HepG2 (cell line): ENCODE data around the gene PSMB8. TPM values are rescaled to one million over a fixed set of nuclear protein-coding genes. Genes with fewer than 3 reads are reported as not detected.

Experiments
- polyA plus RNA-seq, 8 experiments: library from polyadenylated mRNA; depleted of rRNA in 3 of 8; stranded (reverse) in 7 of 8; unstranded in 1 of 8; fragments of >200 nt; fragmentation: Illumina TruSeq in 4 of 8; extraction: Trizol in 4 of 8; gene quantifications; 2 replicates each; pipeline versions ENCODE4 v1.2.1 to v1.2.3, GENCODE V29; 2011 to 2016; ENCODE audit warnings: low read depth in 4 of 8, missing spikeins in 1 of 8, mixed read lengths in 1 of 8; ENCODE audit not compliant: insufficient read depth in 1 of 8
- total RNA-seq, 5 experiments: library from RNA; depleted of rRNA; stranded (reverse); fragments of >200 nt; fragmentation: Illumina TruSeq; extraction: Trizol; gene quantifications; 2 replicates each; pipeline ENCODE4 v1.2.3, GENCODE V29; 2016; ENCODE audit warnings: low read depth in 1 of 5

The PSMB8 gene
- total and polyA plus RNA-seq, 2 of the 13 experiments (the other 11 are each of a cell fraction or from before 2014, with no cell fraction given) = 30.7 to 64.7 TPM

Other genes with a start within 250 kb of the PSMB8 start
- gene HLA-DQA1, start 206.6 kb downstream of the PSMB8 start, total RNA-seq (2016; rRNA removed; fragmentation: Illumina TruSeq; extraction: Trizol) = not detected in 2 replicates
- not detected in 2 replicates for gene HLA-DQA1, start 206.6 kb downstream of the PSMB8 start, polyA plus RNA-seq (2011; rRNA removed)
- gene HLA-DQB1, start 177.4 kb downstream of the PSMB8 start, total RNA-seq (2016; rRNA removed; fragmentation: Illumina TruSeq; extraction: Trizol) = not detected in 2 replicates
- not detected in 2 replicates for gene HLA-DQB1, start 177.4 kb downstream of the PSMB8 start, polyA plus RNA-seq (2011; rRNA removed)
- not detected in 2 replicates for gene HLA-DQA2, start 102.7 kb downstream of the PSMB8 start, total RNA-seq (2016; rRNA removed; fragmentation: Illumina TruSeq; extraction: Trizol)
- not detected in 2 replicates for gene HLA-DQA2, start 102.7 kb downstream of the PSMB8 start, polyA plus RNA-seq (2011; rRNA removed)
- gene HLA-DQB2, start 80.5 kb downstream of the PSMB8 start, total RNA-seq (2016; rRNA removed; fragmentation: Illumina TruSeq; extraction: Trizol) = not detected in 2 replicates
- gene HLA-DQB2, start 80.5 kb downstream of the PSMB8 start, polyA plus RNA-seq (2011; rRNA removed) = not detected in 2 replicates
- not detected in 2 replicates for gene HLA-DOB, start 27.0 kb downstream of the PSMB8 start, total RNA-seq (2016; rRNA removed; fragmentation: Illumina TruSeq; extraction: Trizol)
- gene HLA-DOB, start 27.0 kb downstream of the PSMB8 start, polyA plus RNA-seq (2011; rRNA removed) = 0.09 TPM in 1 of 2 replicates, not detected in the other
- 9.8 and 17.6 TPM in 2 replicates for gene TAP2, start 5.3 kb downstream of the PSMB8 start, total RNA-seq (2016; rRNA removed; fragmentation: Illumina TruSeq; extraction: Trizol)
- gene TAP2, start 5.3 kb downstream of the PSMB8 start, polyA plus RNA-seq (2011; rRNA removed) = 10.3 and 16.2 TPM in 2 replicates
- 23.0 and 52.2 TPM in 2 replicates for gene TAP1, start 9.7 kb upstream of the PSMB8 start, total RNA-seq (2016; rRNA removed; fragmentation: Illumina TruSeq; extraction: Trizol)
- gene TAP1, start 9.7 kb upstream of the PSMB8 start, polyA plus RNA-seq (2011; rRNA removed) = 31.2 and 34.5 TPM in 2 replicates
- 16.0 and 21.4 TPM in 2 replicates for gene PSMB9, start 10.1 kb upstream of the PSMB8 start, total RNA-seq (2016; rRNA removed; fragmentation: Illumina TruSeq; extraction: Trizol)
- 15.6 and 17.3 TPM in 2 replicates for gene PSMB9, start 10.1 kb upstream of the PSMB8 start, polyA plus RNA-seq (2011; rRNA removed)
- not detected in 2 replicates for gene HLA-DMB, start 97.0 kb upstream of the PSMB8 start, total RNA-seq (2016; rRNA removed; fragmentation: Illumina TruSeq; extraction: Trizol)
- not detected in 2 replicates for gene HLA-DMB, start 97.0 kb upstream of the PSMB8 start, polyA plus RNA-seq (2011; rRNA removed)
- gene HLA-DMA, start 109.0 kb upstream of the PSMB8 start, total RNA-seq (2016; rRNA removed; fragmentation: Illumina TruSeq; extraction: Trizol) = 0.71 and 1.3 TPM in 2 replicates
- 0.70 and 1.7 TPM in 2 replicates for gene HLA-DMA, start 109.0 kb upstream of the PSMB8 start, polyA plus RNA-seq (2011; rRNA removed)
- 71.5 and 143 TPM in 2 replicates for gene BRD2, start 124.5 kb upstream of the PSMB8 start, total RNA-seq (2016; rRNA removed; fragmentation: Illumina TruSeq; extraction: Trizol)
- gene BRD2, start 124.5 kb upstream of the PSMB8 start, polyA plus RNA-seq (2011; rRNA removed) = 194 and 202 TPM in 2 replicates
- gene HLA-DOA, start 165.5 kb upstream of the PSMB8 start, total RNA-seq (2016; rRNA removed; fragmentation: Illumina TruSeq; extraction: Trizol) = 0.07 and 0.09 TPM in 2 replicates
- 0.03 TPM in 1 of 2 replicates, not detected in the other for gene HLA-DOA, start 165.5 kb upstream of the PSMB8 start, polyA plus RNA-seq (2011; rRNA removed)
- gene HLA-DPA1, start 229.6 kb upstream of the PSMB8 start, total RNA-seq (2016; rRNA removed; fragmentation: Illumina TruSeq; extraction: Trizol) = not detected in 2 replicates
- gene HLA-DPA1, start 229.6 kb upstream of the PSMB8 start, polyA plus RNA-seq (2011; rRNA removed) = not detected in 2 replicates
- gene HLA-DPB1, start 231.9 kb upstream of the PSMB8 start, total RNA-seq (2016; rRNA removed; fragmentation: Illumina TruSeq; extraction: Trizol) = not detected in 2 replicates
- not detected in 2 replicates for gene HLA-DPB1, start 231.9 kb upstream of the PSMB8 start, polyA plus RNA-seq (2011; rRNA removed)